H1 (cell line): Measurements from ENCODE around the gene STX8. TPM values are rescaled to one million over a fixed set of nuclear protein-coding genes. Genes with fewer than 3 reads are reported as not detected.

ENCODE experiments used
- CTCF ChIA-PET: fragments of 300-600 bp; sonication (Branson Sonifier 250); formaldehyde crosslinking; loops from one replicate; lab custom pipeline; 2021; ENCODE audit not compliant: partially characterized antibody; lab: Charles Lee
- POLR2A ChIA-PET: fragments of 300-600 bp; sonication (Branson Sonifier 250); formaldehyde crosslinking; loops from one replicate; lab custom pipeline; 2021; ENCODE audit warnings: inconsistent platforms; ENCODE audit not compliant: partially characterized antibody; lab: Charles Lee
- DNase-seq, 2 experiments: peaks; one replicate each; pipeline versions ENCODE4 v3.0.0 to v3.0.0-alpha.2; 2010 to 2022; ENCODE audit warnings: low spot score in 2 of 2, low read depth in 1 of 2, mixed read lengths in 1 of 2
- FAIRE-seq: peaks from 2 replicates; lab custom pipeline; 2011; peaks lifted over from hg19 to GRCh38; lab: Jason Lieb, UNC
- H2AFZ ChIP-seq: 2 replicates; pipeline ENCODE4 v1.8.1; 2012; ENCODE audit warnings: low read length, inconsistent platforms
- H2AK5ac ChIP-seq: 2 replicates; pipeline ENCODE4 v1.6.1; 2013; ENCODE audit warnings: low read depth, low read length
- H2BK120ac ChIP-seq: replicated peaks from 2 replicates; pipeline ENCODE3; 2013; ENCODE audit warnings: low read depth, low read length, inconsistent platforms
- H2BK12ac ChIP-seq: 2 replicates; pipeline ENCODE4 v1.6.1; 2013; ENCODE audit warnings: low read depth, low read length
- H2BK15ac ChIP-seq: 2 replicates; pipeline ENCODE4 v1.6.1; 2013; ENCODE audit warnings: low read length
- H2BK20ac ChIP-seq: 2 replicates; pipeline ENCODE4 v1.6.1; 2013; ENCODE audit warnings: low read length
- H2BK5ac ChIP-seq: 2 replicates; pipeline ENCODE4 v1.6.1; 2013; ENCODE audit warnings: low read depth, low read length
- H3K14ac ChIP-seq: 2 replicates; pipeline ENCODE4 v1.6.1; 2013; ENCODE audit warnings: inconsistent platforms; ENCODE audit not compliant: insufficient read length
- H3K18ac ChIP-seq: 2 replicates; pipeline ENCODE4 v1.6.1; 2013; ENCODE audit warnings: low read length; ENCODE audit errors: extremely low read depth
- H3K23ac ChIP-seq: 2 replicates; pipeline ENCODE4 v1.6.1; 2013; ENCODE audit warnings: inconsistent platforms; ENCODE audit not compliant: insufficient read length
- H3K23me2 ChIP-seq: 2 replicates; pipeline ENCODE4 v1.6.1; 2013; ENCODE audit warnings: low read depth, low read length
- H3K27ac ChIP-seq: 2 replicates; pipeline ENCODE4 v1.6.1; 2011; ENCODE audit warnings: low read depth, low read length, inconsistent platforms
- H3K27me3 ChIP-seq, 4 experiments: replicated peaks in 1 of 4; 1 replicate in 1 of 4; 2 replicates in 3 of 4; pipeline versions ENCODE4 v1.6.1 to v1.8.1; 2011 to 2013; ENCODE audit warnings: low read length in 3 of 4, mild to moderate bottlenecking in 3 of 4, inconsistent platforms in 2 of 4, mixed read lengths in 2 of 4, moderate library complexity in 1 of 4; ENCODE audit not compliant: control insufficient read depth in 3 of 4, insufficient read depth in 3 of 4; ENCODE audit errors: extremely low read depth in 1 of 4
- H3K36me3 ChIP-seq, 4 experiments: 2 replicates each; pipeline versions ENCODE4 v1.6.1 to v1.8.1; 2011 to 2013; ENCODE audit warnings: mild to moderate bottlenecking in 4 of 4, low read length in 3 of 4, moderate library complexity in 2 of 4, control low read depth in 1 of 4, inconsistent platforms in 1 of 4; ENCODE audit not compliant: insufficient read depth in 4 of 4, control insufficient read depth in 2 of 4
- H3K4ac ChIP-seq: replicated peaks from 2 replicates; pipeline ENCODE3; 2013; ENCODE audit warnings: low read length, low read depth, mixed read lengths, inconsistent platforms; ENCODE audit not compliant: insufficient read length
- H3K4me1 ChIP-seq, 4 experiments: replicated peaks in 1 of 4; 1 replicate in 1 of 4; 2 replicates in 3 of 4; pipeline versions ENCODE4 v1.6.1 to v1.8.1; 2011 to 2013; ENCODE audit warnings: low read length in 3 of 4, inconsistent platforms in 2 of 4, mixed read lengths in 1 of 4; ENCODE audit not compliant: insufficient read depth in 4 of 4, control insufficient read depth in 3 of 4
- H3K4me2 ChIP-seq, 2 experiments: 2 replicates each; pipeline versions ENCODE4 v1.6.1 to v1.8.1; 2011 to 2013; ENCODE audit warnings: low read depth in 2 of 2, low read length in 2 of 2, control low read depth in 1 of 2, inconsistent platforms in 1 of 2, mild to moderate bottlenecking in 1 of 2; ENCODE audit not compliant: insufficient read depth in 1 of 2
- H3K4me3 ChIP-seq, 4 experiments: fragments of 200-600, 300-600 bp in 1 of 4; sonication (generic), shearing (Covaris generic), sonication (Bioruptor Twin) in 1 of 4; 2 replicates each; pipeline versions ENCODE4 v1.5.1 to v1.8.1; 2011 to 2016; ENCODE audit warnings: low read length in 4 of 4, low read depth in 3 of 4, control low read depth in 2 of 4, inconsistent platforms in 2 of 4, mild to moderate bottlenecking in 2 of 4, mixed read lengths in 1 of 4, moderate library complexity in 1 of 4; ENCODE audit not compliant: insufficient read depth in 2 of 4; ENCODE audit errors: extremely low read depth in 1 of 4
- H3K56ac ChIP-seq: replicated peaks from 2 replicates; pipeline ENCODE3; 2013; ENCODE audit warnings: low read depth, mild to moderate bottlenecking, mixed read lengths, low read length, inconsistent platforms; ENCODE audit not compliant: insufficient read length
- H3K79me1 ChIP-seq: 2 replicates; pipeline ENCODE4 v1.6.1; 2013; ENCODE audit warnings: low read depth, low read length, control low read depth
- H3K79me2 ChIP-seq, 2 experiments: 2 replicates each; pipeline versions ENCODE4 v1.6.1 to v1.8.1; 2012 to 2013; ENCODE audit warnings: low read length in 2 of 2, mild to moderate bottlenecking in 2 of 2, inconsistent platforms in 1 of 2; ENCODE audit not compliant: insufficient read depth in 2 of 2, control insufficient read depth in 1 of 2
- H3K9ac ChIP-seq, 4 experiments: replicated peaks in 1 of 4; 1 replicate in 1 of 4; 2 replicates in 3 of 4; pipeline versions ENCODE4 v1.6.1 to v1.8.1; 2011 to 2013; ENCODE audit warnings: low read depth in 3 of 4, low read length in 3 of 4, control low read depth in 2 of 4, mild to moderate bottlenecking in 2 of 4, moderate library complexity in 2 of 4, inconsistent platforms in 1 of 4; ENCODE audit errors: extremely low read depth in 1 of 4
- H3K9me3 ChIP-seq, 2 experiments: 2 replicates each; pipeline versions ENCODE4 v1.6.1 to v1.8.1; 2012 to 2013; ENCODE audit warnings: mild to moderate bottlenecking in 2 of 2, moderate library complexity in 2 of 2, control low read depth in 1 of 2, inconsistent platforms in 1 of 2, low read depth in 1 of 2, low read length in 1 of 2, mixed read lengths in 1 of 2; ENCODE audit not compliant: insufficient read depth in 2 of 2
- H4K20me1 ChIP-seq, 2 experiments: replicated peaks in 1 of 2; 2 replicates each; pipeline versions ENCODE3 to v1.8.1; 2011 to 2013; ENCODE audit warnings: inconsistent platforms in 2 of 2, low read length in 2 of 2, mild to moderate bottlenecking in 1 of 2; ENCODE audit not compliant: insufficient read depth in 2 of 2, control insufficient read depth in 1 of 2
- H4K5ac ChIP-seq: 2 replicates; pipeline ENCODE4 v1.6.1; 2013; ENCODE audit warnings: low read length, low read depth, mixed read lengths, inconsistent platforms; ENCODE audit not compliant: insufficient read length
- H4K8ac ChIP-seq: 2 replicates; pipeline ENCODE4 v1.8.0; 2013; ENCODE audit warnings: mild to moderate bottlenecking, moderate library complexity, low read length, inconsistent platforms; ENCODE audit not compliant: insufficient read depth; ENCODE audit errors: extremely low read depth
- H4K91ac ChIP-seq: replicated peaks from 2 replicates; pipeline ENCODE3; 2013; ENCODE audit warnings: low read length, mixed read lengths, inconsistent platforms; ENCODE audit not compliant: insufficient read length
- ASH2L ChIP-seq: fragments of 200-600, 300-600 bp; sonication (generic); IDR thresholded peaks from one replicate; pipeline ENCODE4 v1.7.1; 2017; ENCODE audit warnings: low read length
- CBX8 ChIP-seq: fragments of 300-800, 300-1000 bp; sonication (generic); IDR thresholded peaks from 2 replicates; pipeline ENCODE4 v1.7.1; 2016; ENCODE audit warnings: low read depth, low read length, borderline replicate concordance
- CEBPB ChIP-seq: IDR thresholded peaks from 2 replicates; pipeline ENCODE4 v1.6.1; 2012; ENCODE audit warnings: low read depth, low read length
- CHD2 ChIP-seq: IDR thresholded peaks from 2 replicates; pipeline ENCODE4 v1.6.1; 2012; ENCODE audit warnings: low read length, improper control_type of control experiment
- EGR1 ChIP-seq: IDR thresholded peaks from 2 replicates; pipeline ENCODE4 v1.6.1; 2011; ENCODE audit warnings: low read depth, low read length, borderline replicate concordance
- EP300 ChIP-seq, 2 experiments: IDR thresholded peaks; 1 replicate in 1 of 2; 2 replicates in 1 of 2; pipeline ENCODE4 v1.6.1; 2011 to 2012; ENCODE audit warnings: low read depth in 2 of 2, low read length in 2 of 2, mild to moderate bottlenecking in 2 of 2, borderline replicate concordance in 1 of 2, inconsistent platforms in 1 of 2, moderate library complexity in 1 of 2
- FOSL1 ChIP-seq: IDR thresholded peaks from 2 replicates; pipeline ENCODE4 v1.6.1; 2011; ENCODE audit warnings: mild to moderate bottlenecking, low read depth, low read length, moderate library complexity; ENCODE audit not compliant: insufficient read depth
- MAX ChIP-seq: IDR thresholded peaks from 2 replicates; pipeline ENCODE4 v1.6.1; 2012; ENCODE audit warnings: inconsistent platforms
- POLR2AphosphoS5 ChIP-seq: IDR thresholded peaks from 2 replicates; pipeline ENCODE4 v1.6.1; 2011; ENCODE audit warnings: low read depth, low read length
- RXRA ChIP-seq: IDR thresholded peaks from 2 replicates; pipeline ENCODE4 v1.6.1; 2011; ENCODE audit warnings: low read depth, mild to moderate bottlenecking, low read length, moderate library complexity; ENCODE audit not compliant: insufficient read depth
- SP2 ChIP-seq: IDR thresholded peaks from 2 replicates; pipeline ENCODE4 v1.6.1; 2012; ENCODE audit warnings: mild to moderate bottlenecking, low read length, inconsistent platforms
- SP4 ChIP-seq: IDR thresholded peaks from 2 replicates; pipeline ENCODE4 v1.6.1; 2012; ENCODE audit warnings: low read length, inconsistent platforms
- TAF1 ChIP-seq: IDR thresholded peaks from 2 replicates; pipeline ENCODE4 v1.6.1; 2011; ENCODE audit warnings: mild to moderate bottlenecking, low read depth, low read length
- TBP ChIP-seq: IDR thresholded peaks from 2 replicates; pipeline ENCODE4 v1.6.1; 2011; ENCODE audit warnings: low read depth, low read length, improper control_type of control experiment
- TEAD4 ChIP-seq: IDR thresholded peaks from 2 replicates; pipeline ENCODE4 v1.6.1; 2012; ENCODE audit warnings: low read depth, low read length, inconsistent platforms, mixed read lengths
- ZNF274 ChIP-seq: IDR thresholded peaks from 2 replicates; pipeline ENCODE4 v1.7.0; 2012; ENCODE audit warnings: low read length, borderline replicate concordance; ENCODE audit errors: extremely low read depth
- WGBS, 2 experiments: shearing (Covaris generic) in 1 of 2; methylation state at CpG; one replicate each; pipeline versions ENCODE4 v1.1.6 to v1.1.7; 2013 to 2015; ENCODE audit warnings: low lambda C conversion rate in 2 of 2, mixed read lengths in 2 of 2, inconsistent platforms in 1 of 2, low coverage in 1 of 2, missing lambda C conversion rate in 1 of 2; ENCODE audit not compliant: insufficient replicate concordance in 2 of 2, insufficient coverage in 1 of 2, insufficient read length in 1 of 2; ENCODE audit errors: extremely low coverage in 1 of 2, missing lambda C conversion rate in 1 of 2; 5-methylcytosine and 5-hydroxymethylcytosine counted together
- polyA plus RNA-seq, 7 experiments: library from polyadenylated mRNA; depleted of rRNA in 3 of 7; stranded (reverse) in 5 of 7; unstranded in 2 of 7; fragments of >200 nt in 5 of 7; fragments of 200-250 nt in 2 of 7; gene quantifications; 1 replicate in 5 of 7; 2 replicates in 1 of 7; 4 replicates in 1 of 7; pipeline versions ENCODE4 v1.2.1 to v1.2.3, GENCODE V29; 2011 to 2013; ENCODE audit warnings: missing spikeins in 2 of 7, mixed read lengths in 2 of 7
- total RNA-seq: library from RNA; stranded (reverse); fragmentation: NEBNext Ultra II Directional; extraction: Animal tissue kit (Norgen Biotek cat#: 25700); gene quantifications from 2 replicates; pipeline ENCODE4 v1.2.1, GENCODE V29; 2021

STX8 gene
- total and polyA plus RNA-seq, 2 of the 8 experiments (the other 6 are each of a cell fraction or from before 2014, with no cell fraction given) = 22.8 to 42.5 TPM

- Histone ChIP-seq H3K4me1 (peaks cover 0 to 2% (median 0%) of the 10 kb centered on the region in 4 experiments; a peak in 1 of 7 replicates), H3K79me1 (no peaks in the 10 kb centered on the region), H3K4ac (no peak overlapping the region), H2BK12ac (no peak overlapping the region), H3K9me3 (peaks cover 0 to 13% of the 10 kb centered on the region in 2 experiments; a peak in 2 of 4 replicates), H3K9ac (no peak overlapping the region), H3K14ac (no peak overlapping the region), H2BK15ac (no peak overlapping the region), H3K36me3 (no peaks in the 10 kb centered on the region), H3K23ac (no peak overlapping the region), H2AFZ (no peak overlapping the region), H3K4me2 (no peak overlapping the region), H3K27me3 (no peaks in the 10 kb centered on the region), H2AK5ac (no peak overlapping the region), H4K8ac (no peak overlapping the region), H3K18ac (no peak overlapping the region), H3K4me3 (no peak overlapping the region), H3K27ac (no peak overlapping the region), H2BK5ac (no peak overlapping the region), H3K56ac (no peak overlapping the region), H3K79me2 (no peaks in the 10 kb centered on the region), H4K5ac (no peak overlapping the region), H4K20me1 (peaks cover 0 to 3% of the 10 kb centered on the region in 2 experiments), H2BK20ac (no peak overlapping the region), H2BK120ac (no peak overlapping the region), H4K91ac (no peak overlapping the region), H3K23me2 (peaks cover 3% of the 10 kb centered on the region; the same call in 1 of the 2 replicates)
- POLR2A ChIA-PET = no interaction called here
- FAIRE-seq (no peak), DNase-seq (no peak)
- WGBS, 2 experiments = 91% methylated on average over 3 of the region's 3 CpGs; no CpG with 5 or more reads in 1 of the 2 experiments
- CTCF ChIA-PET = no interaction called here
- no peak for TF ChIP-seq SP4
- no peak for TF ChIP-seq ASH2L
- TF ChIP-seq TAF1 = no peak
- no peak for TF ChIP-seq CHD2
- no peak for TF ChIP-seq SP2
- TF ChIP-seq CBX8 = no peak
- TF ChIP-seq POLR2AphosphoS5 = no peak
- TF ChIP-seq FOSL1 = no peak
- no peak for TF ChIP-seq RXRA
- TF ChIP-seq EP300 (IDR thresholded peaks at IDR 0.05; ENCODE audit: borderline replicate concordance in 1 of 2, low read depth in 2 of 2, low read length in 2 of 2) = no peak
- TF ChIP-seq CEBPB = no peak
- no peak for TF ChIP-seq TBP
- no peak for TF ChIP-seq TEAD4
- no peak for TF ChIP-seq MAX
- TF ChIP-seq EGR1 = no peak
- no peak for TF ChIP-seq ZNF274
Observed at GRCh38 chr17:9213303-9213640, 362.3 kb downstream of the STX8 start.
